ENCODE results near the gene OR1J2.
"Not testable (repeated sequence)": the region's sequence is repeated elsewhere in the genome, so short reads cannot be mapped to it uniquely, and the experiment has no call there.

The OR1J2 gene

GRCh38 chr9:122518841-122519240 lies 8.2 kb downstream of the OR1J2 start, which contains the start of gene OR1J4:
OR1J4 (plus strand) TSS chr9:122519141; CDS start chr9:122519141, 0 bp downstream.
- TF ChIP-seq CTCF (IDR thresholded peaks at IDR 0.05; ENCODE audit: borderline replicate concordance, control extremely low read depth, extremely low read depth, insufficient read depth, missing control alignments), result no peak
- in situ Hi-C loops (cut with MboI; ENCODE audit: low sequenced_read_pairs, unreplicated experiment), result no loop called here
- DNase-seq (ENCODE audit: low spot score), result no peak

- DNase-seq (ENCODE audit: low spot score), result no peak
- no peak for TF ChIP-seq CTCF (IDR thresholded peaks at IDR 0.05; ENCODE audit: borderline replicate concordance, control extremely low read depth, extremely low read depth, insufficient read depth, missing control alignments)
- in situ Hi-C loops (cut with MboI; ENCODE audit: low sequenced_read_pairs, unreplicated experiment), result no loop called here
Measured at GRCh38 chr9:122519376-122519775, 8.8 kb downstream of the OR1J2 start.

GRCh38 chr9:122526602-122527001 lies 16.0 kb downstream of the OR1J2 start:
- TF ChIP-seq CTCF (IDR thresholded peaks at IDR 0.05; ENCODE audit: borderline replicate concordance, control extremely low read depth, extremely low read depth, insufficient read depth, missing control alignments), result no peak
- in situ Hi-C loops (cut with MboI; ENCODE audit: low sequenced_read_pairs, unreplicated experiment), result no loop called here

GRCh38 chr9:122527193-122527592 lies 16.6 kb downstream of the OR1J2 start, which contains the start of gene OR1N1:
OR1N1 (minus strand) TSS chr9:122527293; CDS start chr9:122527293, 0 bp downstream.
- no peak for TF ChIP-seq CTCF (IDR thresholded peaks at IDR 0.05; ENCODE audit: borderline replicate concordance, control extremely low read depth, extremely low read depth, insufficient read depth, missing control alignments)
- in situ Hi-C loops (cut with MboI; ENCODE audit: low sequenced_read_pairs, unreplicated experiment), result no loop called here
- DNase-seq (ENCODE audit: low spot score), result no peak

More at GRCh38 chr9:122526602-122527001, 16.0 kb downstream of the OR1J2 start:
- no peak for DNase-seq (ENCODE audit: low spot score)

GRCh38 chr9:122531157-122531556 lies 20.6 kb downstream of the OR1J2 start:
- in situ Hi-C loops (cut with MboI; ENCODE audit: low sequenced_read_pairs, unreplicated experiment); DNase-seq (ENCODE audit: low spot score): not testable (repeated sequence)

- DNase-seq (ENCODE audit: low spot score), result no peak
- no peak for TF ChIP-seq CTCF (IDR thresholded peaks at IDR 0.05; ENCODE audit: borderline replicate concordance, control extremely low read depth, extremely low read depth, insufficient read depth, missing control alignments)
- in situ Hi-C loops (cut with MboI; ENCODE audit: low sequenced_read_pairs, unreplicated experiment), result no loop called here
Measured at GRCh38 chr9:122536134-122536533, 25.5 kb downstream of the OR1J2 start.

GRCh38 chr9:122537066-122537465 lies 26.5 kb downstream of the OR1J2 start:
- in situ Hi-C loops (cut with MboI; ENCODE audit: low sequenced_read_pairs, unreplicated experiment); DNase-seq (ENCODE audit: low spot score): not testable (repeated sequence)

GRCh38 chr9:122538757-122539156 lies 28.2 kb downstream of the OR1J2 start:
- in situ Hi-C loops (cut with MboI; ENCODE audit: low sequenced_read_pairs, unreplicated experiment), result no loop called here
- TF ChIP-seq CTCF (IDR thresholded peaks at IDR 0.05; ENCODE audit: borderline replicate concordance, control extremely low read depth, extremely low read depth, insufficient read depth, missing control alignments), result no peak
- DNase-seq (ENCODE audit: low spot score), result no peak
